ENCODE results near the gene PLEKHJ1. TPM values are rescaled to one million over a fixed set of nuclear protein-coding genes. Genes with fewer than 3 reads are reported as not detected.

PLEKHJ1 gene
- total and polyA plus RNA-seq, 4 donors = 22.2 to 44.5 (median 37.0) TPM

DNA sequence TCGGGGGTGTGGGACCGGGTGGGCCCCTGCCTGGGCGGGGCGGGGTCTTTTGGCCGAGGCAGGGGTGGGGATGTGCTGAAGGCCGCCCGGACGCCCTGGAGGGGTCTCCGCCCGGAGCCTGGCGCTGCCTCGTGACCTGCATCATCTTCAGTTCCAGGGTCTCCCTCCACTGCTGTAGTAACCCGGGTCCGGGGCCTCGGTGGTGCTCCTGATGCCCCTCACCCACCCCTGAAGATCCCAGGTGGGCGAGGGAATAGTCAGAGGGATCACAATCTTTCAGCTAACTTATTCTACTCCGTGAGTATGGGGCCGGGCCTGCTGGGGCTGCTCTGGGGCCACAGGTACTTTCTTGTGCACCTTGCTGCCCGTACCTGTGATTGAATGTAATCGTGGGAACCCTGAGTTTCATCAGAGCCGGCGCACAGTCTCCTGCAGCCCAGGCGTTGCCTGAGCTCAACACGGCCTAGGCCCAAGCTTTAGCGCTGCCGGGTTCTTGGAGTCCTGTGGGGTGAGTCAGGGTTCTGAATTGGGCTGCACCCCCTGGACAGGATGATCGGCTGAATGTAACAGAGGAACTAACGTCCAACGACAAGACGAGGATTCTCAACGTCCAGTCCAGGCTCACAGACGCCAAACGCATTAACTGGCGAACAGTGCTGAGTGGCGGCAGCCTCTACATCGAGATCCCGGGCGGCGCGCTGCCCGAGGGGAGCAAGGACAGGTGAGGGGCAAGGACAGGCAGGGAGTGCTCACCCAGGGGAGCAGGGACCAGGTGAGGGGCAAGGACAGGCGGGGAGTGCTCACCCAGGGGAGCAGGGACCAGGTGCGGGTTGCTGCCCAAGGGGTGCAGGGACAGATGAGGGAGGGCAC is 35.3 kb upstream of the PLEKHJ1 start:
- DNase-seq (ENCODE audit: low spot score) = no peak
- no peaks in the 10 kb centered on the region for H3K9me3 ChIP-seq (ENCODE audit: control insufficient read depth in 4 of 4, low read length in 3 of 4)
- 22% methylated on average over 43 of the region's 43 CpGs for WGBS
- peak overlapping the region in 1 of 2 donors; percentile 81 for H3K9ac ChIP-seq (ENCODE audit: low read depth in 1 of 2, low read length in 2 of 2)
- TF ChIP-seq, protein P1, sequence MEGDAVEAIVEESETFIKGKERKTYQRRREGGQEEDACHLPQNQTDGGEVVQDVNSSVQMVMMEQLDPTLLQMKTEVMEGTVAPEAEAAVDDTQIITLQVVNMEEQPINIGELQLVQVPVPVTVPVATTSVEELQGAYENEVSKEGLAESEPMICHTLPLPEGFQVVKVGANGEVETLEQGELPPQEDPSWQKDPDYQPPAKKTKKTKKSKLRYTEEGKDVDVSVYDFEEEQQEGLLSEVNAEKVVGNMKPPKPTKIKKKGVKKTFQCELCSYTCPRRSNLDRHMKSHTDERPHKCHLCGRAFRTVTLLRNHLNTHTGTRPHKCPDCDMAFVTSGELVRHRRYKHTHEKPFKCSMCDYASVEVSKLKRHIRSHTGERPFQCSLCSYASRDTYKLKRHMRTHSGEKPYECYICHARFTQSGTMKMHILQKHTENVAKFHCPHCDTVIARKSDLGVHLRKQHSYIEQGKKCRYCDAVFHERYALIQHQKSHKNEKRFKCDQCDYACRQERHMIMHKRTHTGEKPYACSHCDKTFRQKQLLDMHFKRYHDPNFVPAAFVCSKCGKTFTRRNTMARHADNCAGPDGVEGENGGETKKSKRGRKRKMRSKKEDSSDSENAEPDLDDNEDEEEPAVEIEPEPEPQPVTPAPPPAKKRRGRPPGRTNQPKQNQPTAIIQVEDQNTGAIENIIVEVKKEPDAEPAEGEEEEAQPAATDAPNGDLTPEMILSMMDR (IDR thresholded peaks at IDR 0.05; ENCODE audit: low read depth, low read length, missing input control) = no peak
- TF ChIP-seq SP1 (IDR thresholded peaks at IDR 0.05) = no peak
- TF ChIP-seq JUND (IDR thresholded peaks at IDR 0.05) = no peak
- TF ChIP-seq YY1 (IDR thresholded peaks at IDR 0.05) = no peak
- no peak for TF ChIP-seq NR2F2 (IDR thresholded peaks at IDR 0.05)
- TF ChIP-seq EGR1 (IDR thresholded peaks at IDR 0.05; ENCODE audit: low read depth in 2 of 2) = no peak
- no peak for TF ChIP-seq GABPA (IDR thresholded peaks at IDR 0.05 in 1 of 2, conservative IDR thresholded peaks at IDR 0.05 in 1 of 2)
- no peak for TF ChIP-seq FOXA1 (IDR thresholded peaks at IDR 0.05)
- no peak for TF ChIP-seq HNF4G (IDR thresholded peaks at IDR 0.05)
- TF ChIP-seq TAF1 (conservative IDR thresholded peaks at IDR 0.05) = no peak
- no peak for TF ChIP-seq RXRA (IDR thresholded peaks at IDR 0.05)
- TF ChIP-seq, protein P2, sequence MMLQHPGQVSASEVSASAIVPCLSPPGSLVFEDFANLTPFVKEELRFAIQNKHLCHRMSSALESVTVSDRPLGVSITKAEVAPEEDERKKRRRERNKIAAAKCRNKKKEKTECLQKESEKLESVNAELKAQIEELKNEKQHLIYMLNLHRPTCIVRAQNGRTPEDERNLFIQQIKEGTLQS (IDR thresholded peaks at IDR 0.05) = no peak
- TF ChIP-seq HNF4A (conservative IDR thresholded peaks at IDR 0.05) = no peak
- TF ChIP-seq RAD21 (IDR thresholded peaks at IDR 0.05) = no peak
- TF ChIP-seq, protein P3, sequence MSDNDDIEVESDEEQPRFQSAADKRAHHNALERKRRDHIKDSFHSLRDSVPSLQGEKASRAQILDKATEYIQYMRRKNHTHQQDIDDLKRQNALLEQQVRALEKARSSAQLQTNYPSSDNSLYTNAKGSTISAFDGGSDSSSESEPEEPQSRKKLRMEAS (IDR thresholded peaks at IDR 0.05) = no peak
- peaks cover 11 to 52% (median 40%) of the 10 kb centered on the region in 4 donors for H3K4me1 ChIP-seq (ENCODE audit: control insufficient read depth in 4 of 4, insufficient read depth in 4 of 4, low read length in 3 of 4)
- H3K36me3 ChIP-seq (ENCODE audit: control insufficient read depth in 4 of 4, insufficient read depth in 3 of 4, low read depth in 1 of 4, low read length in 3 of 4) = peaks cover 4 to 9% (median 8%) of the 10 kb centered on the region in 4 donors
- peak overlapping the region; percentile 74 to 89 (median 79) for H3K4me3 ChIP-seq (ENCODE audit: low read depth in 1 of 3, low read length in 3 of 3)
- H3K27me3 ChIP-seq (ENCODE audit: control insufficient read depth in 4 of 4, insufficient read depth in 4 of 4, low read length in 3 of 4) = no peaks in the 10 kb centered on the region
- peak overlapping the region; percentile 88 to 98 for H3K27ac ChIP-seq (ENCODE audit: low read depth in 1 of 2, low read length in 2 of 2)

DNA sequence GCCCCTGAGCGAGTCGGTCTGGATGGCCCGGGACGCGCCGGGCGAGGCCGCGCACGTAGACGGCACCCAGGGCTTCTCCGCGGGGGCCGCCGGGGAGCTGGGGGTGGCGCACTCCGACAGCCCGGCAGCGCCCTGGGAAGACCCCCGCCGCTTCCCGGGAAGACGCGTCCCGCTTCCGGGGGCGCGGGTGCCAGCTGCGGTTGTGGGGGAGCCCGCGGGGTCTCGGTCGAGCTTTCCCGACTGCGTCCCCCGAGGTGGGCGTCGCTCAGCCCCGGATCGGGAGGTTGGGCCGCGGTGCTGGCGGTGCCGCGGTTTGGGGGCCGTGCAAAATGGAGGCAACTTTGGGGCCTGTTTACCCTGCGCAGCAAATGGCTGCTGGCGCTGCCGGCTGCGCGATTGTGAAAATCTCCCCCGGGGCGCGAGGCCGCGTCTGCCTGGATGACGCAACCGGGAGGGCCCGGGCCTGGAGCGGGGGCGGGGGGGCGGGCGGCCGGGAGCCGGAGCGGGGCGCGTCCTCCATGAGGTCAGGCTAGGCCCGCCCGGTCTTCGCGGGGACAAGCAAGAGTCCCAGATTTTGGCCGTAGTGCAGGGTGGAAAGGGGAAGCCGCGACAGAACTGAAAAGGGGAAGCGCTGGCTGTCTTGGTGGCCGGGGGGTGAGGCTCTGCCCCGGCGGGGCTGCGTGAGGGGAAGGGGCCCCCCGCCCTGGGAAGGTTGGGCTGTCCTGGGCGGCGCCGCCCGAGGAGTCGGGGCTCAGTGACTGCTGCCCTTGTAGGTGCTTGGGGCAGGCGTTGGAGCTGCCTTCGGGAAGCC is 34.5 kb upstream of the PLEKHJ1 start:
- Histone ChIP-seq H3K4me3 (ENCODE audit: low read depth in 1 of 3, low read length in 3 of 3) (peak overlapping the region; percentile 74 to 91 (median 79)), H3K9ac (ENCODE audit: low read depth in 1 of 2, low read length in 2 of 2) (peak overlapping the region; percentile 57 to 81), H3K27me3 (ENCODE audit: control insufficient read depth in 4 of 4, insufficient read depth in 4 of 4, low read length in 3 of 4) (no peaks in the 10 kb centered on the region), H3K36me3 (ENCODE audit: control insufficient read depth in 4 of 4, insufficient read depth in 3 of 4, low read depth in 1 of 4, low read length in 3 of 4) (peaks cover 4 to 9% (median 8%) of the 10 kb centered on the region in 4 donors), H3K27ac (ENCODE audit: low read depth in 1 of 2, low read length in 2 of 2) (peak overlapping the region; percentile 88 to 98), H3K4me1 (ENCODE audit: control insufficient read depth in 4 of 4, insufficient read depth in 4 of 4, low read length in 3 of 4) (peaks cover 13 to 55% (median 41%) of the 10 kb centered on the region in 4 donors), H3K9me3 (ENCODE audit: control insufficient read depth in 4 of 4, low read length in 3 of 4) (no peaks in the 10 kb centered on the region)
- under 1% methylated on average over 88 of the region's 88 CpGs for WGBS
- peak; percentile 81 for DNase-seq (ENCODE audit: low spot score)
- TF ChIP-seq, protein P4, sequence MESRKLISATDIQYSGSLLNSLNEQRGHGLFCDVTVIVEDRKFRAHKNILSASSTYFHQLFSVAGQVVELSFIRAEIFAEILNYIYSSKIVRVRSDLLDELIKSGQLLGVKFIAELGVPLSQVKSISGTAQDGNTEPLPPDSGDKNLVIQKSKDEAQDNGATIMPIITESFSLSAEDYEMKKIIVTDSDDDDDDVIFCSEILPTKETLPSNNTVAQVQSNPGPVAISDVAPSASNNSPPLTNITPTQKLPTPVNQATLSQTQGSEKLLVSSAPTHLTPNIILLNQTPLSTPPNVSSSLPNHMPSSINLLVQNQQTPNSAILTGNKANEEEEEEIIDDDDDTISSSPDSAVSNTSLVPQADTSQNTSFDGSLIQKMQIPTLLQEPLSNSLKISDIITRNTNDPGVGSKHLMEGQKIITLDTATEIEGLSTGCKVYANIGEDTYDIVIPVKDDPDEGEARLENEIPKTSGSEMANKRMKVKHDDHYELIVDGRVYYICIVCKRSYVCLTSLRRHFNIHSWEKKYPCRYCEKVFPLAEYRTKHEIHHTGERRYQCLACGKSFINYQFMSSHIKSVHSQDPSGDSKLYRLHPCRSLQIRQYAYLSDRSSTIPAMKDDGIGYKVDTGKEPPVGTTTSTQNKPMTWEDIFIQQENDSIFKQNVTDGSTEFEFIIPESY (IDR thresholded peaks at IDR 0.05) = no peak
- peak in 1 of 2 donors; percentile 3 for TF ChIP-seq RAD21 (IDR thresholded peaks at IDR 0.05)
- no peak for TF ChIP-seq NR2F2 (IDR thresholded peaks at IDR 0.05)
- no peak for TF ChIP-seq HNF4G (IDR thresholded peaks at IDR 0.05)
- TF ChIP-seq JUND (IDR thresholded peaks at IDR 0.05) = no peak
- TF ChIP-seq, protein P2 (IDR thresholded peaks at IDR 0.05) = peak; percentile 51
- no peak for TF ChIP-seq TAF1 (conservative IDR thresholded peaks at IDR 0.05)
- TF ChIP-seq FOXA2 (IDR thresholded peaks at IDR 0.05) = no peak
- TF ChIP-seq, protein P5, sequence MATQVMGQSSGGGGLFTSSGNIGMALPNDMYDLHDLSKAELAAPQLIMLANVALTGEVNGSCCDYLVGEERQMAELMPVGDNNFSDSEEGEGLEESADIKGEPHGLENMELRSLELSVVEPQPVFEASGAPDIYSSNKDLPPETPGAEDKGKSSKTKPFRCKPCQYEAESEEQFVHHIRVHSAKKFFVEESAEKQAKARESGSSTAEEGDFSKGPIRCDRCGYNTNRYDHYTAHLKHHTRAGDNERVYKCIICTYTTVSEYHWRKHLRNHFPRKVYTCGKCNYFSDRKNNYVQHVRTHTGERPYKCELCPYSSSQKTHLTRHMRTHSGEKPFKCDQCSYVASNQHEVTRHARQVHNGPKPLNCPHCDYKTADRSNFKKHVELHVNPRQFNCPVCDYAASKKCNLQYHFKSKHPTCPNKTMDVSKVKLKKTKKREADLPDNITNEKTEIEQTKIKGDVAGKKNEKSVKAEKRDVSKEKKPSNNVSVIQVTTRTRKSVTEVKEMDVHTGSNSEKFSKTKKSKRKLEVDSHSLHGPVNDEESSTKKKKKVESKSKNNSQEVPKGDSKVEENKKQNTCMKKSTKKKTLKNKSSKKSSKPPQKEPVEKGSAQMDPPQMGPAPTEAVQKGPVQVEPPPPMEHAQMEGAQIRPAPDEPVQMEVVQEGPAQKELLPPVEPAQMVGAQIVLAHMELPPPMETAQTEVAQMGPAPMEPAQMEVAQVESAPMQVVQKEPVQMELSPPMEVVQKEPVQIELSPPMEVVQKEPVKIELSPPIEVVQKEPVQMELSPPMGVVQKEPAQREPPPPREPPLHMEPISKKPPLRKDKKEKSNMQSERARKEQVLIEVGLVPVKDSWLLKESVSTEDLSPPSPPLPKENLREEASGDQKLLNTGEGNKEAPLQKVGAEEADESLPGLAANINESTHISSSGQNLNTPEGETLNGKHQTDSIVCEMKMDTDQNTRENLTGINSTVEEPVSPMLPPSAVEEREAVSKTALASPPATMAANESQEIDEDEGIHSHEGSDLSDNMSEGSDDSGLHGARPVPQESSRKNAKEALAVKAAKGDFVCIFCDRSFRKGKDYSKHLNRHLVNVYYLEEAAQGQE (IDR thresholded peaks at IDR 0.05) = no peak
- TF ChIP-seq RXRA (IDR thresholded peaks at IDR 0.05) = no peak
- TF ChIP-seq, protein P1 (IDR thresholded peaks at IDR 0.05; ENCODE audit: low read depth, low read length, missing input control) = no peak
